Loucy (cell line): Measurements from ENCODE around the gene RHOJ.

Source experiments
- EZH2phosphoT487 ChIP-seq: fragments of 200-600 bp; IDR thresholded peaks from 2 replicates; pipeline ENCODE4 v1.6.1; 2018; ENCODE audit warnings: antibody characterized with exemption, mild to moderate bottlenecking, moderate library complexity, borderline replicate concordance
- TF ChIP-seq, protein P1 (sequence below): fragments of 200-600 bp; sonication (generic); conservative IDR thresholded peaks from 2 replicates; pipeline ENCODE4 v1.5.1; 2014; ENCODE audit warnings: mild to moderate bottlenecking, antibody characterized with exemption, low read length

DNA sequence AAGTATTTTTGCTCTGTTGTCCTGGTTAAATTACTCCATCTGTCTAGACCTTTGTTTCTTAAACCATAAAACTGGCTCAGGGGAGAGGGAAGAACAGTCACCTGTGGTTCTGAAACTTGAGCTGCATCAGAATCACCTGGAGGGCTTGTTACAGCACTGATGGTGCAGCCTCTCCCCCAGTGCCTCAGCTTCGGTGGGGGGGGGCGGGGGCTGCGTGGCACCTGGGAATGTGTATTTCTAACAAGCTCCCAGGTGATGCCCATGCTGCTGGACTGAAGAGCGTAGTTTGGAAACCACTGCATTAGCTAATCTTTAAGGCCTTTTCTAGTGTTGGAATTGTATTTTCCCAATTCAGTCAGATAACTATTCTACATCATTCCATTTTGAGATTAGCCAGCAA is 71.8 kb downstream of the RHOJ start:
- TF ChIP-seq, protein P1, sequence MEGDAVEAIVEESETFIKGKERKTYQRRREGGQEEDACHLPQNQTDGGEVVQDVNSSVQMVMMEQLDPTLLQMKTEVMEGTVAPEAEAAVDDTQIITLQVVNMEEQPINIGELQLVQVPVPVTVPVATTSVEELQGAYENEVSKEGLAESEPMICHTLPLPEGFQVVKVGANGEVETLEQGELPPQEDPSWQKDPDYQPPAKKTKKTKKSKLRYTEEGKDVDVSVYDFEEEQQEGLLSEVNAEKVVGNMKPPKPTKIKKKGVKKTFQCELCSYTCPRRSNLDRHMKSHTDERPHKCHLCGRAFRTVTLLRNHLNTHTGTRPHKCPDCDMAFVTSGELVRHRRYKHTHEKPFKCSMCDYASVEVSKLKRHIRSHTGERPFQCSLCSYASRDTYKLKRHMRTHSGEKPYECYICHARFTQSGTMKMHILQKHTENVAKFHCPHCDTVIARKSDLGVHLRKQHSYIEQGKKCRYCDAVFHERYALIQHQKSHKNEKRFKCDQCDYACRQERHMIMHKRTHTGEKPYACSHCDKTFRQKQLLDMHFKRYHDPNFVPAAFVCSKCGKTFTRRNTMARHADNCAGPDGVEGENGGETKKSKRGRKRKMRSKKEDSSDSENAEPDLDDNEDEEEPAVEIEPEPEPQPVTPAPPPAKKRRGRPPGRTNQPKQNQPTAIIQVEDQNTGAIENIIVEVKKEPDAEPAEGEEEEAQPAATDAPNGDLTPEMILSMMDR, result no peak
- TF ChIP-seq EZH2phosphoT487, result no peak
